Lung (tissue), 12 donors: ENCODE results near the gene CXCR6. TPM values are rescaled to one million over a fixed set of nuclear protein-coding genes. Genes with fewer than 3 reads are reported as not detected.
A peak's percentile ranks its signal among the peaks of the same experiment; 100 is the strongest.

Experiments
- ATAC-seq: fragments of 200-7000 bp; cut with Tn5 transposase; one replicate; pipeline ENCODE4 v1.9.1; 2020; ENCODE audit warnings: moderate number of reproducible peaks; ENCODE audit not compliant: insufficient read depth, low FRiP score
- DNase-seq, 3 donors: peaks; one replicate each; pipeline ENCODE4 v3.0.0-alpha.2; 2013 to 2017
- H3K27ac ChIP-seq, 2 donors: one replicate each; pipeline ENCODE4 v1.5.1; 2013; ENCODE audit warnings: mild to moderate bottlenecking in 2 of 2, moderate library complexity in 2 of 2, control low read depth in 1 of 2, inconsistent platforms in 1 of 2, low read depth in 1 of 2, low read length in 1 of 2
- H3K27me3 ChIP-seq, 3 donors: one replicate each; pipeline ENCODE4 v1.5.1; 2013; ENCODE audit warnings: low read length in 2 of 3; ENCODE audit not compliant: control insufficient read depth in 3 of 3, insufficient read depth in 3 of 3
- H3K36me3 ChIP-seq, 4 donors: one replicate each; pipeline ENCODE4 v1.5.1; 2013; ENCODE audit warnings: low read length in 4 of 4, mild to moderate bottlenecking in 1 of 4, moderate library complexity in 1 of 4; ENCODE audit not compliant: control insufficient read depth in 4 of 4, insufficient read depth in 4 of 4
- H3K4me1 ChIP-seq, 5 donors: one replicate each; pipeline ENCODE4 v1.5.1; 2013; ENCODE audit warnings: low read length in 5 of 5, mild to moderate bottlenecking in 2 of 5, moderate library complexity in 1 of 5; ENCODE audit not compliant: control insufficient read depth in 5 of 5, insufficient read depth in 5 of 5
- H3K4me3 ChIP-seq: one replicate; pipeline ENCODE4 v1.5.1; 2013; ENCODE audit warnings: mild to moderate bottlenecking, control low read depth, moderate library complexity
- H3K9ac ChIP-seq, 2 donors: one replicate each; pipeline ENCODE4 v1.5.1; 2013; ENCODE audit warnings: low read length in 2 of 2, control low read depth in 1 of 2; ENCODE audit not compliant: insufficient read depth in 1 of 2
- H3K9me3 ChIP-seq, 4 donors: one replicate each; pipeline ENCODE4 v1.5.1; 2013; ENCODE audit warnings: low read length in 3 of 4, mild to moderate bottlenecking in 1 of 4, moderate library complexity in 1 of 4; ENCODE audit not compliant: control insufficient read depth in 4 of 4, insufficient read depth in 3 of 4
- CTCF ChIP-seq: IDR thresholded peaks from 2 replicates; pipeline ENCODE4 v1.5.1; 2012; ENCODE audit warnings: mild to moderate bottlenecking; ENCODE audit errors: control extremely low read depth, extremely low read depth
- WGBS, 2 donors: extraction: QIAGEN DNeasy Blood & Tissue Kit; methylation state at CpG; one replicate each; pipeline ENCODE4 v1.1.7; 2013; 5-methylcytosine and 5-hydroxymethylcytosine counted together
- polyA plus RNA-seq, 2 donors: library from polyadenylated mRNA; stranded (reverse); fragments of 200-250 nt; gene quantifications; one replicate each; pipeline ENCODE4 v1.2.1, GENCODE V29; 2013
- total RNA-seq, 2 donors: library from RNA; depleted of rRNA in 1 of 2; stranded (reverse); fragments of >200 nt in 1 of 2; gene quantifications; one replicate each; pipeline ENCODE4 v1.2.1, GENCODE V29; 2014 to 2021
- donor health status: control.
- donor health status: control.
- donor health status: Bipolar disorder and iron deficiency.
- donor health status: healthy.
- donor health status: DM: yes; HTN: yes; CAD: no.

Gene CXCR6
- total and polyA plus RNA-seq, 4 donors: 1.0 to 4.3 (median 2.0) TPM

- peaks cover 0 to 7% (median 6%) of the 10 kb centered on the region in 4 donors for H3K36me3 ChIP-seq
- H3K27me3 ChIP-seq: no peaks in the 10 kb centered on the region
- no peak overlapping the region for H3K4me3 ChIP-seq
- no peak for TF ChIP-seq CTCF
- peaks cover 28 to 56% (median 46%) of the 10 kb centered on the region in 5 donors for H3K4me1 ChIP-seq
- peak overlapping the region; percentile 27 to 84 for H3K27ac ChIP-seq
- H3K9me3 ChIP-seq: no peaks in the 10 kb centered on the region
- 81 to 95% methylated on average over 2 of the region's 2 CpGs for WGBS, 2 donors
- H3K9ac ChIP-seq: no peak overlapping the region
- peak; percentile 35 for ATAC-seq
- no peak for DNase-seq
Observed at GRCh38 chr3:45988804-45989203, 45.5 kb downstream of the CXCR6 start.

GRCh38 chr3:45990181-45990580 lies 46.9 kb downstream of the CXCR6 start:
- no peak for TF ChIP-seq CTCF
- H3K4me1 ChIP-seq: peaks cover 23 to 53% (median 42%) of the 10 kb centered on the region in 5 donors
- H3K27ac ChIP-seq: peak overlapping the region in 1 of 2 donors; percentile 84
- no peaks in the 10 kb centered on the region for H3K36me3 ChIP-seq
- no peak overlapping the region for H3K4me3 ChIP-seq
- H3K9me3 ChIP-seq: no peaks in the 10 kb centered on the region
- 65 to 85% methylated on average over 3 of the region's 3 CpGs for WGBS, 2 donors
- DNase-seq (peak in 2 of 3 donors; percentile 6 to 22), ATAC-seq (no peak)
- no peaks in the 10 kb centered on the region for H3K27me3 ChIP-seq
- H3K9ac ChIP-seq: no peak overlapping the region

GRCh38 chr3:45991341-45991740 lies 48.1 kb downstream of the CXCR6 start:
- WGBS, 2 donors: 46 to 72% methylated on average over 6 of the region's 6 CpGs
- ATAC-seq: no peak
- Histone ChIP-seq H3K4me1 (peaks cover 17 to 45% (median 31%) of the 10 kb centered on the region in 5 donors), H3K9me3 (no peaks in the 10 kb centered on the region), H3K4me3 (no peak overlapping the region), H3K27me3 (no peaks in the 10 kb centered on the region), H3K36me3 (peaks cover 0 to 2% (median 0%) of the 10 kb centered on the region in 4 donors), H3K9ac (no peak overlapping the region), H3K27ac (peak overlapping the region in 1 of 2 donors; percentile 62)
- no peak for TF ChIP-seq CTCF
- no peak for DNase-seq
